Esophagus muscularis mucosa (tissue), 4 donors: ENCODE measurements around the gene POGLUT2. TPM values are rescaled to one million over a fixed set of nuclear protein-coding genes. Genes with fewer than 3 reads are reported as not detected.

Experiments used
- DNase-seq: peaks from one replicate; pipeline ENCODE4 v3.0.0-alpha.2; 2017; ENCODE audit errors: extremely low spot score
- H3K27ac ChIP-seq, 4 donors: fragments of 200-600 bp; sonication (generic); replicated peaks in 1 of 4; 1 replicate in 3 of 4; 2 replicates in 1 of 4; pipeline ENCODE4 v1.5.1; 2016 to 2019; ENCODE audit warnings: mild to moderate bottlenecking in 1 of 4
- H3K27me3 ChIP-seq, 4 donors: fragments of 200-600 bp; sonication (generic); one replicate each; pipeline versions ENCODE4 v1.5.1 to v1.6.0; 2016 to 2019
- H3K36me3 ChIP-seq, 4 donors: fragments of 200-600 bp; sonication (generic); one replicate each; pipeline ENCODE4 v1.5.1; 2016 to 2019
- H3K4me1 ChIP-seq, 4 donors: fragments of 200-600 bp; sonication (generic); one replicate each; pipeline ENCODE4 v1.5.1; 2016 to 2019
- H3K4me3 ChIP-seq, 4 donors: fragments of 200-600 bp; sonication (generic); 1 replicate in 2 of 4; 2 replicates in 2 of 4; pipeline ENCODE4 v1.5.1; 2016 to 2019; ENCODE audit warnings: mild to moderate bottlenecking in 4 of 4, moderate library complexity in 1 of 4
- H3K9me3 ChIP-seq, 4 donors: fragments of 200-600 bp; sonication (generic); 1 replicate in 3 of 4; 2 replicates in 1 of 4; pipeline ENCODE4 v1.5.1; 2016 to 2019
- EP300 ChIP-seq: sonication (generic); formaldehyde crosslinking; IDR thresholded peaks from one replicate; pipeline ENCODE4 v1.6.1; 2017; ENCODE audit warnings: antibody characterized with exemption
- POLR2A ChIP-seq: fragments of 450-650 bp; IDR thresholded peaks from one replicate; pipeline ENCODE4 v1.6.1; 2017; ENCODE audit warnings: antibody characterized with exemption, moderate library complexity, mild to moderate bottlenecking, low read depth
- POLR2AphosphoS5 ChIP-seq, 2 donors: sonication (generic); formaldehyde crosslinking; IDR thresholded peaks; one replicate each; pipeline ENCODE4 v1.6.1; 2017; ENCODE audit warnings: antibody characterized with exemption in 2 of 2
- whole genome bisulfite sequencing: methylation state at CpG from one replicate; pipeline ENCODE4 v1.1.5; 2018; 5-methylcytosine and 5-hydroxymethylcytosine counted together
- intact Hi-C: fragments of 100-400 bp; cut with DNase I; formaldehyde crosslinking; loops from one replicate; pipeline ENCODE4 v1.15.1; 2023
- total RNA-seq, 4 donors: library from RNA; depleted of rRNA; stranded (reverse); fragments of >200 nt; gene quantifications; one replicate each; pipeline versions ENCODE4 v1.1.0 to v1.2.1, GENCODE V29; 2016
- TF ChIP-seq, protein P1 (sequence below), 3 experiments: fragments of 200-600 bp in 2 of 3; fragments of 450-650 bp in 1 of 3; sonication (generic) in 2 of 3; IDR thresholded peaks; one replicate each; pipeline ENCODE4 v1.5.1; 2017 to 2019; ENCODE audit warnings: antibody characterized with exemption in 3 of 3, mild to moderate bottlenecking in 2 of 3, moderate library complexity in 1 of 3

The POGLUT2 gene
- total RNA-seq, 4 donors from 2014 or later, result 4.8 to 7.5 (median 6.3) TPM

DNA sequence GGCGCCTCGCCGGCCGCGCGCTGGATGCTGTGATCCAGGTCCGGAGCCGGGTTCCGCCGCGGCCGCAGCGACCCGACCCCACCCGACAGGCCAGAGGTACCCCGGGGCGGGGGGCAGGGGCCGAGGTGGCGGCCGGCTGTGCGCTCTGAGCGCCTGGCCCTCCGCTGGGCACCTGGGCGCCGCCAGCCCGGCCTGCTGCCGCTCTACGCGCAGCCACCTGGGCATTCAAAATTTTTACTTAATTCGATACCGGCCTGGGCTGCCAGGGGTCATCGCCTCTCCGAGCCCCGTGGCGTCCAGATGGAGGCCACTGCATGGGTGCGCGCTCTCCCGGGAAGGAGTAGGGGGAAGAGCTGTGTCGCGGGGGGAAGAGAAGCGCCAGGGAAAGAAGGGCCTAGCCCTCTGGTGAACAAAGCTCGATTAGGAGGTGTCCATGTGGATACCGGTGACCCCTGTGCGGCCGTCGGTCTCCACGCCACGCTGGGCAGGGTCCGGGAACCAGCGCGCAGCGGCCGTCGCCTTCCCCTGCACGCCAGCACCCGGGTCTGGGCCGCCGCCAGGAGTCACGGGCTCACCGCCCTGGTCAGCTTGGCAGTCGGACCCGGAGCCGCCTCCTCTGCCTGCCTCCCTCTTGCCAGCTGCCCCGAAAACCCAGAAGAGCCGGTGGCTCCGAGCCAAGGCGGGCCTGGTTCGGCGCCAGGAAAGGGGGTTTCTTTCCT lies 809 bp upstream of the POGLUT2 start:
- Histone ChIP-seq H3K4me3 (peak overlapping the region; percentile 76 to 90 (median 86)), H3K36me3 (peaks cover 0 to 5% (median 0%) of the 10 kb centered on the region in 4 donors), H3K27ac (peak overlapping the region; percentile 83 to 91 (median 85)), H3K9me3 (no peaks in the 10 kb centered on the region), H3K4me1 (peaks cover 26 to 65% (median 37%) of the 10 kb centered on the region in 4 donors), H3K27me3 (no peaks in the 10 kb centered on the region)
- 0% methylated on average over 29 of the region's 69 CpGs for WGBS
- no peak for DNase-seq
- TF ChIP-seq POLR2AphosphoS5 (IDR thresholded peaks at IDR 0.05), result no peak
- no peak for TF ChIP-seq EP300
- no peak for TF ChIP-seq POLR2A
- TF ChIP-seq, protein P1, sequence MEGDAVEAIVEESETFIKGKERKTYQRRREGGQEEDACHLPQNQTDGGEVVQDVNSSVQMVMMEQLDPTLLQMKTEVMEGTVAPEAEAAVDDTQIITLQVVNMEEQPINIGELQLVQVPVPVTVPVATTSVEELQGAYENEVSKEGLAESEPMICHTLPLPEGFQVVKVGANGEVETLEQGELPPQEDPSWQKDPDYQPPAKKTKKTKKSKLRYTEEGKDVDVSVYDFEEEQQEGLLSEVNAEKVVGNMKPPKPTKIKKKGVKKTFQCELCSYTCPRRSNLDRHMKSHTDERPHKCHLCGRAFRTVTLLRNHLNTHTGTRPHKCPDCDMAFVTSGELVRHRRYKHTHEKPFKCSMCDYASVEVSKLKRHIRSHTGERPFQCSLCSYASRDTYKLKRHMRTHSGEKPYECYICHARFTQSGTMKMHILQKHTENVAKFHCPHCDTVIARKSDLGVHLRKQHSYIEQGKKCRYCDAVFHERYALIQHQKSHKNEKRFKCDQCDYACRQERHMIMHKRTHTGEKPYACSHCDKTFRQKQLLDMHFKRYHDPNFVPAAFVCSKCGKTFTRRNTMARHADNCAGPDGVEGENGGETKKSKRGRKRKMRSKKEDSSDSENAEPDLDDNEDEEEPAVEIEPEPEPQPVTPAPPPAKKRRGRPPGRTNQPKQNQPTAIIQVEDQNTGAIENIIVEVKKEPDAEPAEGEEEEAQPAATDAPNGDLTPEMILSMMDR (IDR thresholded peaks at IDR 0.05), result no peak
- intact Hi-C loops, result loop anchor here (2.0 to 5.0 kb wide), 2 partner anchors 25 to 43 kb away; no protein-coding TSS in a partner anchor

DNA sequence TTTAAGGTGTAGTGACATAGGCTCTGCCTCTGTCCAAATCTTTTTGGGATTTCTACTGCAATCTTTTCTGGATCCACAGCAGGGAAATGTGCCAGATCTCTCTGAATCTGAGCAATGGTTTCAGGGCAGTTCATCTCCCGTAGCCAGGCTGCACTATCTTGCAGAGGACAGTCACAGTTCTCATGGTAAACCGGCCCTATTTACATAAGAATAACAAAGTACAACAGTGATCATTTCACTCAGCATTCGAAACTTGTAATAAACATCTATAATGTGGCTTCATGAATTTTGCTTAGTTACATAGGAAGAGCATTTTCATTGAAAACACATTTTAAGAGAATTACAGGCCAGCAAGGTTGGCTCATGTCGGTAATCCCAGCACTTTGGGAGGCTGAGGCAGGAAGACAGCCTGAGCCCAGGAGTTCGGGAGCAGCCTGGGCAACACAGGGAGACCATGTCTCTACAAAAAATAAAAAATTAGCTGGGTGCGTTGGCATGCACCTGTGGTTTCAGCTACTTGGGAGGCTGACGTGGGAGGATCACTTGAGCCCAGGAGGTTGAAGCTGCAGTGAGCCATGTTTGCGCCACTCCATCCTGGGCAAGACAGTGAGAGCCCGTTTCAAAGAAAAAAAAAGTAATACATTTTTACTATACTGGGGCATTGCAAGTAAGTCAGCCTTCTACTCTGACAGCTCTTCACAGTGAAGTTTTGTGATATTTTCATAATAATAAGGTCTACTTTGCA lies 5.0 kb downstream of the POGLUT2 start:
- H3K9me3 ChIP-seq, result no peaks in the 10 kb centered on the region
- no peak for DNase-seq
- intact Hi-C loops, result no loop called here
- TF ChIP-seq, protein P1 (IDR thresholded peaks at IDR 0.05), result no peak
- no peak for TF ChIP-seq POLR2AphosphoS5 (IDR thresholded peaks at IDR 0.05)
- no peak for TF ChIP-seq POLR2A
- no peak for TF ChIP-seq EP300
- H3K27ac ChIP-seq, result no peak overlapping the region
- peaks cover 6 to 17% (median 11%) of the 10 kb centered on the region in 4 donors for H3K4me1 ChIP-seq
- H3K36me3 ChIP-seq, result peaks cover 0 to 50% (median 21%) of the 10 kb centered on the region in 4 donors
- H3K27me3 ChIP-seq, result no peaks in the 10 kb centered on the region
- H3K4me3 ChIP-seq, result no peak overlapping the region
- 87% methylated on average over 9 of the region's 9 CpGs for WGBS

DNA sequence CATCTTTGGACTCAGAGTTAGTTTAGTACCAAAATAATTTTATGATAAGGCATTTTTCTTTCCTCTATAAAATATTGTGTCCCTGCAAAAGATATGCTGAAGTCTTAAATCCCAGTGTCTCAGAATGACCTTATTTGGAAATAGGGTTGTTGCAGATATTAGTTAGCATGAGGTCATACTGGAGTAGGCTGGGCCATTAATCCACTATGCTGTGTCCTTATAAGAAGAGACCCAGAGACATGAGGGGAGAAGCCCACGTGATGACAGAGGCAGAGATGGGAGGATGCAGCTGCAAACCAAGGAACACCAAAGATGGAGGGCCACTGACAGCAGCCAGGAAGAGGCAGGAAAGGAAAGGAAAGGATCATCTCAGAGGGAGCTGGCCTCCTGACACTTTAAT lies 6.4 kb downstream of the POGLUT2 start:
- DNase-seq, result no peak
- intact Hi-C loops, result no loop called here
- Histone ChIP-seq H3K9me3 (no peaks in the 10 kb centered on the region), H3K27me3 (no peaks in the 10 kb centered on the region), H3K36me3 (peaks cover 0 to 64% (median 28%) of the 10 kb centered on the region in 4 donors), H3K4me1 (peaks cover 0 to 5% (median 1%) of the 10 kb centered on the region in 4 donors), H3K4me3 (no peak overlapping the region), H3K27ac (no peak overlapping the region)
- 59% methylated on average over 1 of the region's 1 CpG for WGBS
- TF ChIP-seq POLR2AphosphoS5 (IDR thresholded peaks at IDR 0.05) (no peak), POLR2A (no peak), EP300 (no peak)
- TF ChIP-seq, protein P1 (IDR thresholded peaks at IDR 0.05), result no peak

DNA sequence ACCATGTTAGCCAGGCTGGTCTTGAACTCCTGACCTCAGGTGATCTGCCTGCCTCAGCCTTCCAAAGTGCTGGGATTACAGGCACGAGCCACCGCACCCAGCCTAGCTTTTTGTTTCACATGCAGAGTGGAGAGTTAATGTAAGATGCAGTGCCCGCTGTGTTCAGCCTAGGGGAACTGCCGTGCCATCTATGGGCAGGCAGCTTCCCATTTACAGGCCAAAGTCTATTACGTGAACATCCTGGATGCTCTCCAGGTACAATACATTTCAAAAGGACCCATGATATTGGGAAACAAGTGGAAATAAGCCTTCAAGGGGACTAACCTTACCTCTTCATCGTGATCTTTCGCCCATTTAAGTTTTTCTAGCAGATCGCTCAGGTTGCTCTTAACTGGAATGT lies 10.1 kb downstream of the POGLUT2 start:
- no peaks in the 10 kb centered on the region for H3K9me3 ChIP-seq
- 95% methylated on average over 8 of the region's 8 CpGs for WGBS
- no peak overlapping the region for H3K27ac ChIP-seq
- no peak for TF ChIP-seq POLR2AphosphoS5 (IDR thresholded peaks at IDR 0.05)
- TF ChIP-seq, protein P1 (IDR thresholded peaks at IDR 0.05), result no peak
- no peak for TF ChIP-seq POLR2A
- no peak for TF ChIP-seq EP300
- H3K4me1 ChIP-seq, result no peaks in the 10 kb centered on the region
- H3K4me3 ChIP-seq, result no peak overlapping the region
- DNase-seq, result no peak
- intact Hi-C loops, result no loop called here
- peaks cover 0 to 91% (median 28%) of the 10 kb centered on the region in 4 donors for H3K36me3 ChIP-seq
- no peaks in the 10 kb centered on the region for H3K27me3 ChIP-seq
